SK-N-MC (cell line): ENCODE results near the gene DNAJC27.

Experiments used
- DNase-seq: peaks from one replicate; pipeline ENCODE4 v3.0.0-alpha.2; 2011; ENCODE audit warnings: low read depth, low spot score
- H3K27ac ChIP-seq: fragments of 200-600 bp; sonication (generic); 2 replicates; pipeline ENCODE4 v1.5.1; 2016; ENCODE audit warnings: mixed run types
- H3K36me3 ChIP-seq: fragments of 200-600 bp; sonication (generic); 2 replicates; pipeline ENCODE4 v1.6.1; 2017; ENCODE audit warnings: antibody characterized with exemption, low read length, mixed read lengths; ENCODE audit not compliant: insufficient read depth
- H3K4me3 ChIP-seq: fragments of 200-600 bp; sonication (generic); 2 replicates; pipeline ENCODE4 v1.5.1; 2016
- H3K9ac ChIP-seq: fragments of 200-600 bp; sonication (generic); 2 replicates; pipeline ENCODE4 v1.8.0; 2017; ENCODE audit warnings: mixed run types, mixed read lengths; ENCODE audit not compliant: insufficient read length
- H3K9me3 ChIP-seq: fragments of 200-600 bp; sonication (generic); 2 replicates; pipeline ENCODE4 v1.6.1; 2017; ENCODE audit warnings: low read depth, mild to moderate bottlenecking, antibody characterized with exemption, low read length, moderate library complexity, mixed read lengths
- EZH2 ChIP-seq: fragments of 200-600 bp; sonication (generic); IDR thresholded peaks from one replicate; pipeline ENCODE4 v1.6.1; 2017; ENCODE audit warnings: antibody characterized with exemption
- FOXP2 ChIP-seq: optimal IDR thresholded peaks from 2 replicates; pipeline ENCODE3; 2011; ENCODE audit warnings: mild to moderate bottlenecking, moderate library complexity; ENCODE audit not compliant: insufficient read depth; ENCODE audit errors: extremely low read length, control extremely low read depth
- POLR2AphosphoS5 ChIP-seq: IDR thresholded peaks from 2 replicates; pipeline ENCODE4 v1.6.1; 2012; ENCODE audit warnings: mild to moderate bottlenecking, low read depth, low read length, borderline replicate concordance

Gene DNAJC27

DNA sequence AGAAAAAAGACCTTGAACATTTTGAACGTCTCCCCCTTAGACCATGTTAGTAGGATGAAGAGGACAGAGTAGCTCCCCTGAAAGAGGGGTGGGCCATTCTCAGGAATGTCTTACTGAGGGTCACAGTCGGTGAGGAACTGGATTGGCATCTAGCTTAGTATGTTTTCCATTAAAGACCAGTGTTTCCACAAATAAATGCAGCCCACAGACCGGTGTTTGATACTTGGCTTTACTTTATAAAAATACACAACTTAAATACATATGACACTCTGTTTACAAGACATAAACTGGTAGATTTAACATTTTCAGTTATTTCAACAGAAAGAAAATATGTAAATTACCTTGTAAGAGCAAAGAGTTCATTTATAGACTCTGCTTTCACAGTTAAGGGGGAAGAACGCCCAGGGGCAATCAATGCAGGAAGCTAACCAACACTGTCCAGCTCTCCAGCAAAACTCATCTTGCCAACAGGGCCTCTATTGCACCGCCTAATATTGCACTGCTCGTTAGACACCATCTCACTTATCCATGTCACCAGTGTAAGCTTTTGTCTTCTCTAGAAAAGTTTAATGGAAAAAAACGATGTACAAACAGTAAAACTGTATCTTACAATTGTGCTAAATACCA is 28.2 kb downstream of the DNAJC27 start:
- Histone ChIP-seq H3K4me3 (peak overlapping the region; percentile 31), H3K9ac (no peak overlapping the region), H3K27ac (peak overlapping the region; percentile 62; the same call in 1 of the 2 replicates), H3K9me3 (no peaks in the 10 kb centered on the region), H3K36me3 (no peaks in the 10 kb centered on the region; the same call in 1 of the 2 replicates)
- TF ChIP-seq FOXP2 (no peak), EZH2 (no peak), POLR2AphosphoS5 (no peak)
- DNase-seq = no peak

- Histone ChIP-seq H3K9ac (no peak overlapping the region), H3K4me3 (no peak overlapping the region), H3K36me3 (no peaks in the 10 kb centered on the region), H3K27ac (no peak overlapping the region), H3K9me3 (no peaks in the 10 kb centered on the region)
- TF ChIP-seq EZH2 (no peak), POLR2AphosphoS5 (no peak), FOXP2 (no peak)
- no peak for DNase-seq
These were observed 32.4 kb downstream of the DNAJC27 start for GRCh38 chr2:24939353-24939752.

DNA sequence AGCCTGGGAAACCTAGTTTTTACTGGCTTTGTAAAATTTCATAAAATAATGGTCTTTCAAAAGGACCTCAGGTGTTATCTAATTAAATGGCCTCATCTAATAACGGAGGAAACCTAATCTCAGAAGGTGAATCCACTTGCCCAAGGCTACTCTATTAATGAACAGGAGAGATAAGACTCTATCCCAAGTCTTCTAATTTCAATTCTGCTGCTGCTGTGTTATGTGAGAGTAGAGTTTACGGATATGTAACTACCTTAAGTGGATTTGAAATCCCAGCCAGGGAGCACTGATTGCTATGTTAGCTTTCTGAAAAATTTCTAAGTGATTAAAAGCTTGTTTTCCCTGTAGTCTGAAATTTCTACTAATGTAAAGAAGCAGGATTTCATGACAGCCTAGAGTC is 34.5 kb downstream of the DNAJC27 start:
- Histone ChIP-seq H3K9ac (no peak overlapping the region), H3K4me3 (no peak overlapping the region), H3K9me3 (no peaks in the 10 kb centered on the region), H3K36me3 (no peaks in the 10 kb centered on the region), H3K27ac (no peak overlapping the region)
- no peak for DNase-seq
- TF ChIP-seq EZH2 = no peak
- no peak for TF ChIP-seq FOXP2
- TF ChIP-seq POLR2AphosphoS5 = no peak

GRCh38 chr2:24935145-24935544 is 36.6 kb downstream of the DNAJC27 start:
- no peak overlapping the region for H3K4me3 ChIP-seq
- H3K9me3 ChIP-seq = no peaks in the 10 kb centered on the region
- TF ChIP-seq FOXP2 (no peak), EZH2 (no peak), POLR2AphosphoS5 (no peak)
- no peak for DNase-seq
- no peaks in the 10 kb centered on the region for H3K36me3 ChIP-seq
- H3K27ac ChIP-seq = no peak overlapping the region
- H3K9ac ChIP-seq = no peak overlapping the region

DNA sequence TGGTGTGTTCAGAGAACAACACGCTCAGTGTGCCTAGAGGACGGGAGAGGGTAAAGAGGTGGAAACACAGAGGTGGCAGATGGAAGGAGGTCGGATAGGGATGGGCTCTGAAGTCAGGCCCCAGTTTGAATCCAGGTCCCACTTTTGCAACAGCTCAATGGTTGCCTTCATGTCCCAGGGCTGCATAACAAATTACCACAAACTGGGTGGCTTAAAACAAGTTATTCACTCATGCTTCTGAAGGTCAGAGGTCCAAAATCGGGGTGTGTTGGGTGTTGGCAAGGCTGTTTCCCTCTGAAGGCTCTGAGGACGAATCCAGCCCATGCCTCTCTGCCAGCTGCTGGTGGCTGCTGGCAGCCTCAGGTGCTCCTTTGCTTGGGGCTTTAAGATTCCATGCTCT is 39.0 kb downstream of the DNAJC27 start:
- no peak overlapping the region for H3K27ac ChIP-seq
- H3K36me3 ChIP-seq = no peaks in the 10 kb centered on the region
- no peaks in the 10 kb centered on the region for H3K9me3 ChIP-seq
- no peak overlapping the region for H3K4me3 ChIP-seq
- DNase-seq = no peak
- no peak overlapping the region for H3K9ac ChIP-seq
- TF ChIP-seq POLR2AphosphoS5 (no peak), FOXP2 (no peak), EZH2 (no peak)

- H3K4me3 ChIP-seq = no peak overlapping the region
- peak overlapping the region; percentile 49 for H3K9ac ChIP-seq
- H3K27ac ChIP-seq = no peak overlapping the region
- TF ChIP-seq POLR2AphosphoS5 (no peak), EZH2 (no peak), FOXP2 (no peak)
- no peaks in the 10 kb centered on the region for H3K9me3 ChIP-seq
- no peaks in the 10 kb centered on the region for H3K36me3 ChIP-seq
- no peak for DNase-seq
These were observed 41.0 kb downstream of the DNAJC27 start for GRCh38 chr2:24930768-24931167.

DNA sequence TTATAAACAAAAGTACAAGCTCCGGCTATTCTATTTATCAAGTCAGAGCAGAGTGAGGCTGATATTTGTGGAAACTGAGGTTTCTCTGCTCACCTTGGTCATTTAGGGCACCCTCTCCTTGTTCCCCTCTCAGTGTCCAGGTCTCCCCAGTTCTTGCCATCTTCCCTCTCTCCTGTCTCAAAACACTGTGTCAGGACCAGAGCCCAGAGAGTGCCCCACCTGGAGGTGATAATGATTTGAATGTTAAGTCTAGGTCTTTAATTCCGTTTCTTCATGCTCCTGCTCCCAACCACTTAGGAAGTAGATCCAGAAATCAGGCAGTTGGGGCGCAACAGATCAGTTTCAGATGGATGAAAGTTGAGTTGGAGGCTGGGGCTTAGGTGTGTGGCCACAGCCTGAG is 42.5 kb downstream of the DNAJC27 start:
- Histone ChIP-seq H3K9me3 (no peaks in the 10 kb centered on the region), H3K27ac (no peak overlapping the region), H3K9ac (no peak overlapping the region), H3K36me3 (no peaks in the 10 kb centered on the region), H3K4me3 (no peak overlapping the region)
- DNase-seq = no peak
- TF ChIP-seq EZH2 = no peak
- TF ChIP-seq POLR2AphosphoS5 = no peak
- TF ChIP-seq FOXP2 = no peak

DNA sequence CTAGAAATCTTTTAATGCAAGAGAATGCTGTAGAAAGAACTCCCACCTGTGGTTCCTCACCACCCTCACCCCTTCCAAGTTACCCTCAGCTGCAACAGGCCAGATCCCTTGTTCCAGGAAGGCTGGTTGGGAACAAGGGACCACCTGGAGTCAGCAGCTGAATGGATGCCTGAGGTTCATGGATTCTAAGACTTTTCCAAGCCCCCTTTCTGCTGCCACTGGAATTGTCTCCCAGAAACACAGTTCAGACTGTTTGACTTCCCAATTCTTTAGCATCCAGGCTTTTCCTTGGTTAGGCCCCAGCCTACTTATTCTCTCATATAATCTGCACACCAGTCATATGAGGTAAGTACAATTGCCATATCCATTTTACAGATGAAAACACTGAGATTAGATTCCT is 43.7 kb downstream of the DNAJC27 start:
- H3K9ac ChIP-seq = no peak overlapping the region
- no peak for DNase-seq
- no peaks in the 10 kb centered on the region for H3K9me3 ChIP-seq
- TF ChIP-seq POLR2AphosphoS5 (no peak), EZH2 (no peak), FOXP2 (no peak)
- no peak overlapping the region for H3K4me3 ChIP-seq
- no peak overlapping the region for H3K27ac ChIP-seq
- no peaks in the 10 kb centered on the region for H3K36me3 ChIP-seq
